ENCODE measurements around the gene CEACAM18.

- TF ChIP-seq CEBPB (IDR thresholded peaks at IDR 0.05) (no peak), NFIC (IDR thresholded peaks at IDR 0.05) (no peak), YY1 (IDR thresholded peaks at IDR 0.05; ENCODE audit: low read depth) (no peak), RAD21 (IDR thresholded peaks at IDR 0.05; ENCODE audit: low read depth) (no peak), TAF1 (IDR thresholded peaks at IDR 0.05; ENCODE audit: low read depth) (no peak), REST (IDR thresholded peaks at IDR 0.05; ENCODE audit: low read depth) (no peak), USF1 (IDR thresholded peaks at IDR 0.05) (no peak)
Measured at GRCh38 chr19:51468545-51468920, 9.8 kb upstream of the CEACAM18 start.

All from Ishikawa (cell line).